CD14-positive monocyte (primary cell): Measurements from ENCODE around the gene ZDHHC3. TPM values are rescaled to one million over a fixed set of nuclear protein-coding genes. Genes with fewer than 3 reads are reported as not detected.

Experiments used
- DNase-seq, 3 donors: peaks; one replicate each; pipeline ENCODE4 v3.0.0-alpha.2; 2011 to 2022
- H2AFZ ChIP-seq: 2 replicates; pipeline ENCODE4 v1.6.0; 2012; ENCODE audit warnings: mild to moderate bottlenecking, low read depth, low read length, inconsistent platforms; ENCODE audit not compliant: insufficient read depth, poor library complexity, severe bottlenecking
- H3K27ac ChIP-seq, 2 donors: 1 replicate in 1 of 2; 2 replicates in 1 of 2; pipeline ENCODE4 v1.5.1; 2012 to 2013; ENCODE audit warnings: low read length in 2 of 2, control low read depth in 1 of 2, inconsistent platforms in 1 of 2, low read depth in 1 of 2, mild to moderate bottlenecking in 1 of 2
- H3K27me3 ChIP-seq, 2 donors: one replicate each; pipeline versions ENCODE4 v1.6.0 to v1.6.1; 2011 to 2013; ENCODE audit warnings: low read length in 2 of 2; ENCODE audit not compliant: control insufficient read depth in 2 of 2, insufficient read depth in 2 of 2
- H3K36me3 ChIP-seq, 2 donors: replicated peaks in 1 of 2; 1 replicate in 1 of 2; 2 replicates in 1 of 2; pipeline versions ENCODE4 v1.5.1 to v1.6.1; 2012 to 2013; ENCODE audit warnings: low read length in 2 of 2, control low read depth in 1 of 2, inconsistent platforms in 1 of 2, mild to moderate bottlenecking in 1 of 2; ENCODE audit not compliant: insufficient read depth in 2 of 2, control insufficient read depth in 1 of 2
- H3K4me1 ChIP-seq, 2 donors: 1 replicate in 1 of 2; 2 replicates in 1 of 2; pipeline versions ENCODE4 v1.5.1 to v1.6.1; 2012 to 2013; ENCODE audit warnings: low read length in 2 of 2, control low read depth in 1 of 2, inconsistent platforms in 1 of 2, mild to moderate bottlenecking in 1 of 2, moderate library complexity in 1 of 2; ENCODE audit not compliant: insufficient read depth in 2 of 2, control insufficient read depth in 1 of 2
- H3K4me2 ChIP-seq: replicated peaks from 2 replicates; pipeline ENCODE3; 2012; ENCODE audit warnings: low read length, moderate library complexity, mild to moderate bottlenecking; ENCODE audit not compliant: poor library complexity, severe bottlenecking; ENCODE audit errors: extremely low read depth
- H3K4me3 ChIP-seq, 3 experiments: fragments of 200-600 bp in 1 of 3; sonication (generic) in 1 of 3; replicated peaks in 1 of 3; 1 replicate in 2 of 3; 2 replicates in 1 of 3; pipeline ENCODE4 v1.5.1; 2011 to 2013; ENCODE audit warnings: low read length in 3 of 3, mild to moderate bottlenecking in 3 of 3, control low read depth in 2 of 3, low read depth in 2 of 3, inconsistent platforms in 1 of 3, moderate library complexity in 1 of 3
- H3K79me2 ChIP-seq: 2 replicates; pipeline ENCODE4 v1.6.0; 2012; ENCODE audit warnings: mild to moderate bottlenecking, control low read depth, inconsistent platforms, low read length, moderate library complexity; ENCODE audit not compliant: insufficient read depth
- H3K9ac ChIP-seq: 2 replicates; pipeline ENCODE4 v1.6.0; 2017; ENCODE audit warnings: low read length, mild to moderate bottlenecking; ENCODE audit not compliant: insufficient read depth, poor library complexity, severe bottlenecking
- H3K9me3 ChIP-seq, 2 donors: replicated peaks in 1 of 2; 1 replicate in 1 of 2; 2 replicates in 1 of 2; pipeline versions ENCODE4 v1.5.1 to v1.6.1; 2012 to 2013; ENCODE audit warnings: low read length in 2 of 2, control low read depth in 1 of 2; ENCODE audit not compliant: control insufficient read depth in 1 of 2, insufficient read depth in 1 of 2
- H4K20me1 ChIP-seq: 2 replicates; pipeline ENCODE4 v1.6.0; 2012; ENCODE audit warnings: mild to moderate bottlenecking, low read length, control low read depth, moderate library complexity; ENCODE audit not compliant: insufficient read depth
- H3K27ac Mint-ChIP-seq, 7 donors: one replicate each; pipeline ENCODE4 v1.8.0; 2020; ENCODE audit warnings: mild to moderate bottlenecking in 7 of 7, mixed read lengths in 7 of 7, moderate library complexity in 6 of 7, inconsistent platforms in 2 of 7
- H3K27me3 Mint-ChIP-seq, 3 donors: one replicate each; pipeline ENCODE4 v1.8.0; 2021 to 2022; ENCODE audit warnings: low read depth in 3 of 3, mild to moderate bottlenecking in 3 of 3, mixed read lengths in 3 of 3, moderate library complexity in 3 of 3, inconsistent platforms in 1 of 3
- H3K36me3 Mint-ChIP-seq, 2 donors: one replicate each; pipeline ENCODE4 v1.8.0; 2020; ENCODE audit warnings: mixed read lengths in 2 of 2, inconsistent platforms in 1 of 2, mild to moderate bottlenecking in 1 of 2
- H3K4me1 Mint-ChIP-seq: one replicate; pipeline ENCODE4 v1.8.0; 2020; ENCODE audit warnings: mild to moderate bottlenecking, mixed read lengths
- H3K4me3 Mint-ChIP-seq, 2 donors: one replicate each; pipeline ENCODE4 v1.8.0; 2020; ENCODE audit warnings: mild to moderate bottlenecking in 2 of 2, mixed read lengths in 2 of 2, moderate library complexity in 1 of 2
- H3K9me3 Mint-ChIP-seq, 7 donors: one replicate each; pipeline ENCODE4 v1.8.0; 2020 to 2022; ENCODE audit warnings: mixed read lengths in 7 of 7, mild to moderate bottlenecking in 6 of 7, moderate library complexity in 6 of 7, inconsistent platforms in 2 of 7
- CTCF ChIP-seq: fragments of 200-600 bp; IDR thresholded peaks from one replicate; pipeline ENCODE4 v1.8.0; 2022; ENCODE audit warnings: antibody characterized with exemption, mild to moderate bottlenecking
- WGBS: methylation state at CpG from one replicate; pipeline ENCODE4 v1.1.5; 2013; ENCODE audit warnings: missing lambda C conversion rate; ENCODE audit not compliant: insufficient coverage; 5-methylcytosine and 5-hydroxymethylcytosine counted together
- intact Hi-C, 2 donors: fragments of 100-400 bp; cut with micrococcal nuclease; formaldehyde crosslinking; loops; one replicate each; pipeline versions ENCODE4 v1.15.0 to v1.15.1; 2023
- polyA plus RNA-seq, 3 donors: library from polyadenylated mRNA; depleted of rRNA in 1 of 3; unstranded in 2 of 3; stranded (reverse) in 1 of 3; fragments of 300-500 nt in 2 of 3; fragments of >200 nt in 1 of 3; fragmentation: Illumina TruSeq in 2 of 3; gene quantifications; 1 replicate in 2 of 3; 2 replicates in 1 of 3; pipeline ENCODE4 v1.2.3, GENCODE V29; 2012 to 2021

ZDHHC3 gene
- polyA plus RNA-seq, 3 donors: 52.1 to 72.6 (median 61.3) TPM

DNA sequence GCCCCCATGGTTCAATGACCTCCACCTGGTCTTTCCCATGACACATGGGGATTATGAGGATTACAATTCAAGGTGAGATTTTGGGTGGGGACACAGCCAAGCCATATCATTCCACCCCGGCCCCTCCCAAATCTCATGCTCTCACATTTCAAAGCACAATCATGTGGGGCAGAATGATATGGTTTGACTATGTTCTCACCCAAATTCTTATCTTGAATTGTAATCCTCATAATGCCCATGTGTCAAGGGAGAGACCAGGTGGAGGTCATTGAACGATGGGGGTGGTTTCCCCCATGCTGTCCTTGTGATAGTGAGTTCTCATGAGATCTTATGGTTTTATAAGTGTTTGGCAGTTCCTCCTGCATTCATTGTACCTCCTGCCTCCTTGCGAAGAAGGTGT, 47.7 kb upstream of the ZDHHC3 start:
- TF ChIP-seq CTCF: no peak
- no peak overlapping the region for H2AFZ ChIP-seq
- no peak overlapping the region for H3K27ac ChIP-seq
- H3K27me3 ChIP-seq: no peaks in the 10 kb centered on the region
- no peaks in the 10 kb centered on the region for H4K20me1 ChIP-seq
- no peaks in the 10 kb centered on the region for H3K79me2 ChIP-seq
- DNase-seq: no peak
- H3K9me3 ChIP-seq: no peaks in the 10 kb centered on the region
- no CpG with 5 or more reads among the region's 3 CpGs for WGBS
- H3K4me3 ChIP-seq: no peak overlapping the region
- no peak overlapping the region for H3K4me2 ChIP-seq
- Mint-ChIP-seq H3K9me3 (no peaks in the 10 kb centered on the region), H3K4me1 (peaks cover 18% of the 10 kb centered on the region), H3K36me3 (peaks cover under 1 to 2% of the 10 kb centered on the region in 2 donors), H3K27ac (no peak overlapping the region), H3K4me3 (no peak overlapping the region), H3K27me3 (peaks cover 4 to 14% (median 9%) of the 10 kb centered on the region in 3 donors)
- H3K4me1 ChIP-seq: peaks cover 11 to 20% of the 10 kb centered on the region in 2 donors
- no peak overlapping the region for H3K9ac ChIP-seq
- intact Hi-C loops: no loop called here
- no peaks in the 10 kb centered on the region for H3K36me3 ChIP-seq

GRCh38 chr3:45021524-45022297, 45.7 kb upstream of the ZDHHC3 start:
- H3K4me3 Mint-ChIP-seq: no peak overlapping the region
- H4K20me1 ChIP-seq: no peaks in the 10 kb centered on the region
- no peak overlapping the region for H3K4me3 ChIP-seq
- WGBS: 85% methylated on average over 4 of the region's 12 CpGs
- peaks cover 11 to 20% of the 10 kb centered on the region in 2 donors for H3K4me1 ChIP-seq
- H3K9me3 Mint-ChIP-seq: peaks cover 0 to 2% (median 0%) of the 10 kb centered on the region in 7 donors
- peaks cover 4 to 9% (median 8%) of the 10 kb centered on the region in 3 donors for H3K27me3 Mint-ChIP-seq
- H3K4me2 ChIP-seq: no peak overlapping the region
- no peak overlapping the region for H3K9ac ChIP-seq
- no peak overlapping the region for H3K27ac Mint-ChIP-seq
- H2AFZ ChIP-seq: no peak overlapping the region
- H3K79me2 ChIP-seq: no peaks in the 10 kb centered on the region
- TF ChIP-seq CTCF: no peak
- H3K27me3 ChIP-seq: no peaks in the 10 kb centered on the region
- peaks cover 2 to 4% of the 10 kb centered on the region in 2 donors for H3K36me3 Mint-ChIP-seq
- no peaks in the 10 kb centered on the region for H3K36me3 ChIP-seq
- no peak for DNase-seq
- H3K27ac ChIP-seq: no peak overlapping the region
- H3K9me3 ChIP-seq: no peaks in the 10 kb centered on the region
- intact Hi-C loops: no loop called here
- peaks cover 18% of the 10 kb centered on the region for H3K4me1 Mint-ChIP-seq
